Measurements from ENCODE around the gene SUPT7L.

DNA sequence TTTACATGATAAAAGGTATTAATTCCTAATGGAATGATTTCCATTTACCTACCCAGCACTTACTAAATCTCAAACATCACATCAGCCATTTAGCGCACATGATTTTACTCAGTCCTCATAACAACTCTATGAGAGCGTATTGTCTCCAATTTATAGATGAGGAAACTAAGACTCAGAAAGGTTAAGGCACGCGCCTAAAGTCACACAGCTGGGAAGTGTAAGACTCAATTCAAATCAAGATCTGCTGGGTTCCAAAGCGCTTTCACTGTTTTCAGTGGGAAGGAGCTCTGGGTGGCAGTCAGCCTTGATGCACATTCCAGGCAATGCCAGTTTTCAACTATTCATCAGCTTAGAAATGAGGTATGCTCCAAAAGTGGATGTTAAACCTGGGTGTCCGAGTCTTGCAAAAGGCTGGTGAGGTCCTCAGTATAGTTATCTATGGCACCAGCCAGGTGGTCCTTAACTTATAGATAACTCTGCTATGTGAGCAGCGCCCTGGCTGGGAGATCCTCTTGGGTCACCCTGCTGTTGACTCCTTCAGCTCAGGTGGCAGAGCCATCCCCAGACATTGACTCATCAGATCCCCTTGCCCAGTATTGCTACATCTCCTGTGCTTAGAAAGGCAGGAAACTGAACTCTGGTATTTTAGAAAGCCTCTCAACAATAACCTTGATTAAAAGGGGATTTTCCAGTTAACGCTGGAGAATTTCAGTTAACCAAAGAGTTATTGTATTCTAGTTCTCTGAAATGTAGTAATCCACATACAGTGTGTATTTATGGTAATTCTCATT lies 47.4 kb upstream of the SUPT7L start:
- TF ChIP-seq, protein P1, sequence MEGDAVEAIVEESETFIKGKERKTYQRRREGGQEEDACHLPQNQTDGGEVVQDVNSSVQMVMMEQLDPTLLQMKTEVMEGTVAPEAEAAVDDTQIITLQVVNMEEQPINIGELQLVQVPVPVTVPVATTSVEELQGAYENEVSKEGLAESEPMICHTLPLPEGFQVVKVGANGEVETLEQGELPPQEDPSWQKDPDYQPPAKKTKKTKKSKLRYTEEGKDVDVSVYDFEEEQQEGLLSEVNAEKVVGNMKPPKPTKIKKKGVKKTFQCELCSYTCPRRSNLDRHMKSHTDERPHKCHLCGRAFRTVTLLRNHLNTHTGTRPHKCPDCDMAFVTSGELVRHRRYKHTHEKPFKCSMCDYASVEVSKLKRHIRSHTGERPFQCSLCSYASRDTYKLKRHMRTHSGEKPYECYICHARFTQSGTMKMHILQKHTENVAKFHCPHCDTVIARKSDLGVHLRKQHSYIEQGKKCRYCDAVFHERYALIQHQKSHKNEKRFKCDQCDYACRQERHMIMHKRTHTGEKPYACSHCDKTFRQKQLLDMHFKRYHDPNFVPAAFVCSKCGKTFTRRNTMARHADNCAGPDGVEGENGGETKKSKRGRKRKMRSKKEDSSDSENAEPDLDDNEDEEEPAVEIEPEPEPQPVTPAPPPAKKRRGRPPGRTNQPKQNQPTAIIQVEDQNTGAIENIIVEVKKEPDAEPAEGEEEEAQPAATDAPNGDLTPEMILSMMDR (IDR thresholded peaks at IDR 0.05; ENCODE audit: low read length) = no peak
- TF ChIP-seq EZH2 (IDR thresholded peaks at IDR 0.05; ENCODE audit: borderline replicate concordance, low read length) = no peak
